ENCODE measurements around the gene CDH15.

The CDH15 gene

GRCh38 chr16:89156740-89157645, 14.6 kb upstream of the CDH15 start:
- no peak overlapping the region for H3K4me3 ChIP-seq
- DNase-seq (ENCODE audit: low spot score): no peak
- TF ChIP-seq, protein P1, sequence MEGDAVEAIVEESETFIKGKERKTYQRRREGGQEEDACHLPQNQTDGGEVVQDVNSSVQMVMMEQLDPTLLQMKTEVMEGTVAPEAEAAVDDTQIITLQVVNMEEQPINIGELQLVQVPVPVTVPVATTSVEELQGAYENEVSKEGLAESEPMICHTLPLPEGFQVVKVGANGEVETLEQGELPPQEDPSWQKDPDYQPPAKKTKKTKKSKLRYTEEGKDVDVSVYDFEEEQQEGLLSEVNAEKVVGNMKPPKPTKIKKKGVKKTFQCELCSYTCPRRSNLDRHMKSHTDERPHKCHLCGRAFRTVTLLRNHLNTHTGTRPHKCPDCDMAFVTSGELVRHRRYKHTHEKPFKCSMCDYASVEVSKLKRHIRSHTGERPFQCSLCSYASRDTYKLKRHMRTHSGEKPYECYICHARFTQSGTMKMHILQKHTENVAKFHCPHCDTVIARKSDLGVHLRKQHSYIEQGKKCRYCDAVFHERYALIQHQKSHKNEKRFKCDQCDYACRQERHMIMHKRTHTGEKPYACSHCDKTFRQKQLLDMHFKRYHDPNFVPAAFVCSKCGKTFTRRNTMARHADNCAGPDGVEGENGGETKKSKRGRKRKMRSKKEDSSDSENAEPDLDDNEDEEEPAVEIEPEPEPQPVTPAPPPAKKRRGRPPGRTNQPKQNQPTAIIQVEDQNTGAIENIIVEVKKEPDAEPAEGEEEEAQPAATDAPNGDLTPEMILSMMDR (IDR thresholded peaks at IDR 0.05): no peak
- no peak overlapping the region for H3K27ac ChIP-seq

- no peak for DNase-seq (ENCODE audit: low spot score)
- Histone ChIP-seq H3K4me3 (no peak overlapping the region), H3K27ac (no peak overlapping the region)
- TF ChIP-seq, protein P1 (IDR thresholded peaks at IDR 0.05): no peak
Measured at GRCh38 chr16:89157778-89158177, 13.8 kb upstream of the CDH15 start.

- H3K27ac ChIP-seq: no peak overlapping the region
- TF ChIP-seq, protein P1 (IDR thresholded peaks at IDR 0.05): no peak
- H3K4me3 ChIP-seq: no peak overlapping the region
- no peak for DNase-seq (ENCODE audit: low spot score)
Measured at GRCh38 chr16:89159066-89159849, 12.3 kb upstream of the CDH15 start.

- Histone ChIP-seq H3K27ac (no peak overlapping the region), H3K4me3 (no peak overlapping the region)
- DNase-seq (ENCODE audit: low spot score): no peak
- TF ChIP-seq, protein P1 (IDR thresholded peaks at IDR 0.05): no peak
Measured at GRCh38 chr16:89159850-89160354, 11.6 kb upstream of the CDH15 start.

DNA sequence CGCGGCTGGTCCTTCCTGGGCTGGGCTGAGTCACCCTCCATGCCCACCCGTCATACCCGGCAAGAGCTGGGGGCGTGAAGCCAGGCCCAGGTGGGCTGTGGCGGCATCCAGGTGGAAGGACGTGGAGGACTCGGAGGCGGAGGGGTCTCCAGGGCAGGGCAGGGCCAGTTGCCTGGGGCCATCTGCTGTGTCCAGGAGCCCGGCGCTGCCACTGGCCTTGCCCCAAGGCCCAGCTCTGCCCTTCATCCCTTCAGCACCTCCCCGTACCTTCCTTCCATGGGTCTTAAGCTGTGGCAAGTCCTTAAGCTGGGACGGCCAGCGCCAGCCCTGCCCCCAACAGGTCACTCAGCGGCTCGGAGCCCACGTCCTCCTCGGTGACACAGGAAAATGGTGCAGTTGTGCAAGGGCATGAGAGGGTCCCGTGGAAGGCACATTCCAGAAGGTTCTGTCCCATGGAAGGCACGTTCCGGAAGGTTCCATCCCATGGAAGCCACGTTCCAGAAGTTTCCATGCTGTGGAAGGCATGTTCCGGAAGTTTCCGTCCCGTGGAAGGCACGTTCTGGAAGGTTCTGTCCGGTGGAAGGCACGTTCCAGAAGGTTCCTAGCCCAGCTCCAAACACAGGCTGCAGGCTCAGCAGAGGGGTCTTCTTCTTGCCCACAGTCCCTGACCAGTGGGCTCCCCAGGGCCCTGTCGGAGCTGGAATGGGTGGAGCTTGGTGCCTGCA, 10.4 kb upstream of the CDH15 start:
- Histone ChIP-seq H3K27ac (no peak overlapping the region), H3K4me3 (no peak overlapping the region)
- TF ChIP-seq, protein P1 (IDR thresholded peaks at IDR 0.05): no peak
- DNase-seq (ENCODE audit: low spot score): no peak

DNA sequence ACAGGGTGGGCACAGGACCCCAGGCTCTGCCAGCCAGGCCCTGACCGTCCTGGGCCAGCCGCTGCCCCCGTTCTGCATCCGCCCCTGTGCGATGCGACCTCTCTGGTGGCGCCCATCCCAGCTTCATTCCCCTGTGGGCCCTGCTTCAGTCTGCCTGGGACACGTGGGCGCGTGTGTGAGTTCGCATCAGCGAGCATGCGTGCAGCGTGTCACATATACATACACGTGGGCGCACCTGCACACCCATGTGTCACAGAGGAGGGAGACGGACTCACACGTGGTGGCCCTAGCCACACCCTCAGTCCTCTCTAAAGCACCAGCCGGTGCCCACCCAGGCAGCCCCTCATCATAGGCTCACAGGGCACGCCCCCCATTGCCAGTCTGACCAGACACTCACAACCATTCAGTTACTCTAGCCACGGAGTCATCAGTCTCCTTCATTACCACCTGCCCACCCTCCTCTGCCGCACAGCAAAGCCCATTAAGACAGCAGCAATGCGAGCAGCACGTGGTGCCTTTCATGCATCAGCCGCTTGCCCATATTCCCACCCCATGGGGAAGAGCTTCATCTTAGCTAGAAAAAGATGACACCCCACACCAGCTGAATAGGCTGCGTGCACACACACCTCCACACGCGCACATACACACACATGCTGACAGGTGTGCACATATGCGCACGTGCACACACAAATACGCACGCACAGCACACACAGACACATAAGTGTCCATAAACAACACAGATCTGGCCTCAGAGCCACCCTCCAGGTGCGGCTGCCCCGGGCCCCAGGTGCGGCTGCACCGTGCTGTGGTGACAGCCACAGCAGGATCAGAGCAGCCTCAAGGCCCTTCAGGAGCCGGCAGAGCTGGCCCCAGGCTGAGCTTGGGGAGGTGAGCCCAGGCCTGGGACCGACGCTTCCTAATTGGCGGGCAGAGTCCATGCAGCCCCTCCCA, 9.5 kb upstream of the CDH15 start:
- TF ChIP-seq, protein P1 (IDR thresholded peaks at IDR 0.05): no peak
- DNase-seq (ENCODE audit: low spot score): no peak
- no peak overlapping the region for H3K4me3 ChIP-seq
- no peak overlapping the region for H3K27ac ChIP-seq
